GM12878 (cell line): Measurements from ENCODE around the gene NXNL1. TPM values are rescaled to one million over a fixed set of nuclear protein-coding genes. Genes with fewer than 3 reads are reported as not detected.

Experiments used
- ATAC-seq: fragments of 200-7000 bp; cut with Tn5 transposase; 3 replicates; pipeline ENCODE4 v1.9.1; 2020; ENCODE audit warnings: mild to moderate bottlenecking, moderate library complexity
- BruUV-seq: library from RNA; stranded (reverse); fragments of 400-500 nt; replicated peaks from 2 replicates; lab custom pipeline; 2021; lab: Mats Ljungman, UMichigan
- CTCF ChIA-PET: fragments of 300-600 bp; sonication (Branson Sonifier 250); formaldehyde crosslinking; extraction: SDS; loops from one replicate; lab custom pipeline; 2021; ENCODE audit warnings: inconsistent platforms; lab: Yijun Ruan, JAX
- POLR2A ChIA-PET: fragments of 350-600 bp; formaldehyde crosslinking; extraction: SDS; loops from one replicate; lab custom pipeline; 2021; ENCODE audit warnings: inconsistent platforms; lab: Charles Lee
- RAD21 ChIA-PET: fragments of 300-600 bp; sonication (Branson Sonifier 250); formaldehyde crosslinking; loops from one replicate; lab custom pipeline; 2023; ENCODE audit warnings: antibody characterized with exemption; ENCODE audit not compliant: unreplicated experiment; lab: Charles Lee
- SMC1A ChIA-PET: fragments of 300-600 bp; sonication (Branson Sonifier 250); formaldehyde crosslinking; loops from one replicate; lab custom pipeline; 2023; ENCODE audit not compliant: unreplicated experiment, uncharacterized antibody; lab: Charles Lee
- DNase-seq: peaks from one replicate; pipeline ENCODE4 v3.0.0-alpha.2; 2011; ENCODE audit warnings: low read depth, low spot score
- FAIRE-seq: peaks from 3 replicates; lab custom pipeline; 2011; peaks lifted over from hg19 to GRCh38; lab: Jason Lieb, UNC
- H2AFZ ChIP-seq: 2 replicates; pipeline ENCODE4 v1.6.0; 2011; ENCODE audit warnings: low read depth, low read length, control low read depth; ENCODE audit not compliant: control insufficient read depth
- H3K27ac ChIP-seq: 2 replicates; pipeline ENCODE4 v1.5.1; 2011; ENCODE audit warnings: control low read depth; ENCODE audit not compliant: control insufficient read depth, insufficient read depth
- H3K27me3 ChIP-seq, 2 experiments: replicated peaks in 1 of 2; 2 replicates each; pipeline versions ENCODE4 v1.6.0 to v1.6.1; 2011; ENCODE audit warnings: low read length in 1 of 2; ENCODE audit not compliant: control insufficient read depth in 2 of 2, insufficient read depth in 2 of 2
- H3K36me3 ChIP-seq, 2 experiments: 2 replicates each; pipeline ENCODE4 v1.5.1; 2011; ENCODE audit warnings: low read length in 1 of 2; ENCODE audit not compliant: control insufficient read depth in 2 of 2, insufficient read depth in 2 of 2
- H3K4me1 ChIP-seq: 2 replicates; pipeline ENCODE4 v1.6.1; 2011; ENCODE audit warnings: mild to moderate bottlenecking, low read length, moderate library complexity, mixed read lengths; ENCODE audit not compliant: control insufficient read depth, insufficient read depth
- H3K4me2 ChIP-seq: 2 replicates; pipeline ENCODE4 v1.6.0; 2011; ENCODE audit warnings: control low read depth; ENCODE audit not compliant: control insufficient read depth, insufficient read depth
- H3K4me3 ChIP-seq: fragments of 200-600 bp; sonication (generic); 2 replicates; pipeline ENCODE4 v1.5.1; 2016
- H3K79me2 ChIP-seq: 2 replicates; pipeline ENCODE4 v1.6.0; 2011; ENCODE audit warnings: low read length; ENCODE audit not compliant: control insufficient read depth, insufficient read depth
- H3K9ac ChIP-seq: 2 replicates; pipeline ENCODE4 v1.8.0; 2011; ENCODE audit warnings: low read length, control low read depth, mixed read lengths; ENCODE audit not compliant: control insufficient read depth, insufficient read depth
- H3K9me3 ChIP-seq: replicated peaks from 3 replicates; pipeline ENCODE4 v1.5.1; 2011; ENCODE audit warnings: mild to moderate bottlenecking, low read length; ENCODE audit not compliant: control insufficient read depth, insufficient read depth
- H4K20me1 ChIP-seq: 2 replicates; pipeline ENCODE4 v1.6.0; 2011; ENCODE audit not compliant: control insufficient read depth, insufficient read depth
- BHLHE40 ChIP-seq, 2 experiments: fragments of 450-650 bp in 1 of 2; IDR thresholded peaks; 2 replicates each; pipeline ENCODE4 v1.6.1; 2011 to 2017; ENCODE audit warnings: low read depth in 2 of 2, borderline replicate concordance in 1 of 2, improper control_type of control experiment in 1 of 2, low read length in 1 of 2, mild to moderate bottlenecking in 1 of 2
- BMI1 ChIP-seq: fragments of 450-650 bp; IDR thresholded peaks from 2 replicates; pipeline ENCODE4 v1.6.1; 2016; ENCODE audit warnings: mild to moderate bottlenecking, moderate library complexity, borderline replicate concordance
- CREM ChIP-seq: IDR thresholded peaks from 2 replicates; pipeline ENCODE4 v1.6.1; 2014; ENCODE audit warnings: antibody characterized with exemption, low read depth
- EZH2 ChIP-seq: IDR thresholded peaks from 2 replicates; pipeline ENCODE4 v1.6.1; 2012; ENCODE audit warnings: low read depth, mild to moderate bottlenecking, control low read depth, inconsistent platforms, low read length, borderline replicate concordance; ENCODE audit not compliant: control insufficient read depth
- IKZF1 ChIP-seq: fragments of 450-650 bp; conservative IDR thresholded peaks from 2 replicates; pipeline ENCODE4 v1.6.1; 2017; ENCODE audit warnings: antibody characterized with exemption, mild to moderate bottlenecking
- NFXL1 ChIP-seq: fragments of 450-650 bp; IDR thresholded peaks from 2 replicates; pipeline ENCODE4 v1.6.1; 2017; ENCODE audit warnings: antibody characterized with exemption, mild to moderate bottlenecking, borderline replicate concordance
- POU2F2 ChIP-seq: IDR thresholded peaks from 3 replicates; pipeline ENCODE4 v1.6.1; 2011; ENCODE audit warnings: low read depth, mild to moderate bottlenecking, low read length, borderline replicate concordance
- RB1 ChIP-seq: fragments of 450-650 bp; formaldehyde crosslinking; IDR thresholded peaks from 2 replicates; pipeline ENCODE4 v1.6.1; 2017; ENCODE audit warnings: mild to moderate bottlenecking, borderline replicate concordance
- SMAD1 ChIP-seq: fragments of 450-650 bp; IDR thresholded peaks from 2 replicates; pipeline ENCODE4 v1.6.1; 2018; ENCODE audit warnings: mild to moderate bottlenecking, low read depth; ENCODE audit not compliant: partially characterized antibody
- SMC3 ChIP-seq: IDR thresholded peaks from 2 replicates; pipeline ENCODE4 v1.6.1; 2011; ENCODE audit warnings: low read length, improper control_type of control experiment, borderline replicate concordance
- SUZ12 ChIP-seq: fragments of 200-600 bp; sonication (generic); IDR thresholded peaks from one replicate; pipeline ENCODE4 v1.6.1; 2018; ENCODE audit warnings: antibody characterized with exemption, mild to moderate bottlenecking; ENCODE audit not compliant: unreplicated experiment
- ZNF217 ChIP-seq: fragments of 450-650 bp; IDR thresholded peaks from 2 replicates; pipeline ENCODE4 v1.6.1; 2017; ENCODE audit warnings: antibody characterized with exemption, mild to moderate bottlenecking
- ZNF24 ChIP-seq: fragments of 450-650 bp; IDR thresholded peaks from 2 replicates; pipeline ENCODE4 v1.6.1; 2017; ENCODE audit warnings: antibody characterized with exemption, mild to moderate bottlenecking
- ZNF622 ChIP-seq: fragments of 450-650 bp; IDR thresholded peaks from 2 replicates; pipeline ENCODE4 v1.6.1; 2017; ENCODE audit warnings: mild to moderate bottlenecking, inconsistent platforms
- WGBS: methylation state at CpG from one replicate; pipeline ENCODE4 v1.1.6; 2016; ENCODE audit warnings: low lambda C conversion rate; ENCODE audit not compliant: insufficient replicate concordance, insufficient coverage; ENCODE audit errors: missing lambda C conversion rate; 5-methylcytosine and 5-hydroxymethylcytosine counted together
- in situ Hi-C: fragments of 300-500 bp; cut with MboI; formaldehyde crosslinking; loops from 9 replicates; pipeline ENCODE4 v1.14.3; 2018; ENCODE audit warnings: mixed read lengths
- intact Hi-C: fragments of 100-400 bp; cut with micrococcal nuclease; formaldehyde crosslinking; loops from one replicate; pipeline ENCODE4 v1.14.2; 2022; ENCODE audit not compliant: unreplicated experiment
- polyA plus RNA-seq, 11 experiments: library from polyadenylated mRNA; depleted of rRNA in 4 of 11; unstranded in 6 of 11; stranded (reverse) in 5 of 11; fragments of >200 nt; fragmentation: Nextera tagmentation in 4 of 11; fragmentation: Illumina TruSeq in 1 of 11; extraction: Ambion mirVana in 4 of 11; extraction: Trizol in 1 of 11; gene quantifications; 1 replicate in 1 of 11; 2 replicates in 10 of 11; pipeline versions ENCODE4 v1.2.1 to v1.2.3, GENCODE V29; 2011 to 2016; ENCODE audit warnings: inconsistent platforms in 2 of 11, missing spikeins in 2 of 11, low read depth in 1 of 11
- total RNA-seq, 4 experiments: library from RNA; depleted of rRNA in 3 of 4; stranded (reverse); fragments of >200 nt in 3 of 4; fragmentation: Illumina TruSeq in 1 of 4; extraction: Trizol in 1 of 4; gene quantifications; 2 replicates each; pipeline versions ENCODE4 v1.2.1 to v1.2.3, GENCODE V29; 2013 to 2021
- TF ChIP-seq, protein P1 (sequence below): IDR thresholded peaks from 2 replicates; pipeline ENCODE4 v1.6.1; 2012; ENCODE audit warnings: mild to moderate bottlenecking, low read depth, low read length
- TF ChIP-seq, protein P2 (sequence below): fragments of 450-650 bp; IDR thresholded peaks from 2 replicates; pipeline ENCODE4 v1.6.1; 2016; ENCODE audit warnings: mild to moderate bottlenecking

NXNL1 gene
- total and polyA plus RNA-seq, 10 of the 15 experiments (the other 5 are each of a cell fraction or from before 2014, with no cell fraction given) = not detected

DNA sequence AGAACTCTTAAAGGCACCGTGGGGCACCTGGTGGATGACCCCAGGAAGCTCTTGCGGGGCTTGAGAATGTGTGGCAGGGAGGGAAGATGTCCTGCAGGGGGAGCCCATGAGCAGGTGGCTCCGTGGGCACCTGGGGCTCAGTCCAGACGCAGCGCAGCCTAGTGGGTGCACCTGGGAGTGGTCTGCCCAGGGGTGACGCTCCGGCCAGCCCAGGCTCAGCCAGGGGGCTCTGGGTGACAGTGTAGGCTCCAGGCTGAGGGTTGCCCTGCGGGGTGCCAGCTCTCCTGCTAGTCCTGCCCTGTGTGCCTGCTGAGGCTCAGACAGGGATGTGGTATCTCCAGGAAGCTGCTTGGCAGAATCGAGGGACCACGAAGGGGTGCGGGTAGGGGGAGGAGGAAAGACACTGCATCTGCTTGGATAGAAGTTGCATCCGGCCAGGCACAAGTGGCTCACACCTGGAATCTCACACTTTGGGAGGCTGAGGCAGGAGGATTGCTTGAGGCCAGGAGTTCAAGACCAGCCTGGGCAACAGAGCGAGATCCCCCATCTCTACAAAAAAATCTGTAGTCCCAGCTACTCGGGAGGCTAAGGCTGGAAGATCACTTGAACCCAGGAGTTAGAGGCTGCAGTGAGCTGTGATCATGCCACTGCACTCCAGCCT, 35.7 kb upstream of the NXNL1 start:
- peaks cover 13% of the 10 kb centered on the region for H3K4me1 ChIP-seq
- ChIA-PET RAD21 (interaction anchor here (0.5 to 2.9 kb wide), 10 partner anchors 14 to 359 kb away, joined by 3 to 21 read pairs (median 4); no protein-coding TSS in a partner anchor), SMC1A (interaction anchor here (0.6 to 2.6 kb wide), 11 partner anchors 13 to 181 kb away, joined by 3 to 11 read pairs (median 5); partner anchors contain the start of genes PGLS and SLC27A1), POLR2A (interaction anchor here (1.5 to 1.7 kb wide), 2 partner anchors 13 to 77 kb away, joined by 6 read pairs; no protein-coding TSS in a partner anchor), CTCF (interaction anchor here (0.6 to 4.8 kb wide), 45 partner anchors 9 to 759 kb away, joined by 3 to 114 read pairs (median 5); partner anchors contain the start of genes MVB12A, PGLS and RPL18A)
- in situ Hi-C loops (no loop called here), intact Hi-C loops (loop anchor here (1.0 to 5.0 kb wide), 2 partner anchors 76 to 126 kb away; no protein-coding TSS in a partner anchor)
- H3K4me2 ChIP-seq = peak overlapping the region; percentile 0; the same call in 1 of the 2 replicates
- no peak overlapping the region for H3K27ac ChIP-seq
- ATAC-seq (peak; percentile 100), FAIRE-seq (peak; percentile 86), DNase-seq (peak; percentile 63)
- no peak overlapping the region for H3K9ac ChIP-seq
- H4K20me1 ChIP-seq = peaks cover 2% of the 10 kb centered on the region
- H2AFZ ChIP-seq = peak overlapping the region; percentile 34; the same call in 1 of the 2 replicates
- no peaks in the 10 kb centered on the region for H3K27me3 ChIP-seq
- 8% methylated on average over 14 of the region's 14 CpGs for WGBS
- no peak overlapping the region for H3K4me3 ChIP-seq
- no peaks in the 10 kb centered on the region for H3K9me3 ChIP-seq
- no TSS peak for BruUV-seq
- H3K36me3 ChIP-seq = no peaks in the 10 kb centered on the region
- H3K79me2 ChIP-seq = no peaks in the 10 kb centered on the region
- TF ChIP-seq CREM = peak; percentile 42; the same call in 1 of the 2 replicates
- no peak for TF ChIP-seq ZNF24
- TF ChIP-seq IKZF1 = peak; percentile 30
- TF ChIP-seq SMAD1 = no peak
- peak; percentile 61; the same call in 1 of the 3 replicates for TF ChIP-seq POU2F2
- TF ChIP-seq, protein P1, sequence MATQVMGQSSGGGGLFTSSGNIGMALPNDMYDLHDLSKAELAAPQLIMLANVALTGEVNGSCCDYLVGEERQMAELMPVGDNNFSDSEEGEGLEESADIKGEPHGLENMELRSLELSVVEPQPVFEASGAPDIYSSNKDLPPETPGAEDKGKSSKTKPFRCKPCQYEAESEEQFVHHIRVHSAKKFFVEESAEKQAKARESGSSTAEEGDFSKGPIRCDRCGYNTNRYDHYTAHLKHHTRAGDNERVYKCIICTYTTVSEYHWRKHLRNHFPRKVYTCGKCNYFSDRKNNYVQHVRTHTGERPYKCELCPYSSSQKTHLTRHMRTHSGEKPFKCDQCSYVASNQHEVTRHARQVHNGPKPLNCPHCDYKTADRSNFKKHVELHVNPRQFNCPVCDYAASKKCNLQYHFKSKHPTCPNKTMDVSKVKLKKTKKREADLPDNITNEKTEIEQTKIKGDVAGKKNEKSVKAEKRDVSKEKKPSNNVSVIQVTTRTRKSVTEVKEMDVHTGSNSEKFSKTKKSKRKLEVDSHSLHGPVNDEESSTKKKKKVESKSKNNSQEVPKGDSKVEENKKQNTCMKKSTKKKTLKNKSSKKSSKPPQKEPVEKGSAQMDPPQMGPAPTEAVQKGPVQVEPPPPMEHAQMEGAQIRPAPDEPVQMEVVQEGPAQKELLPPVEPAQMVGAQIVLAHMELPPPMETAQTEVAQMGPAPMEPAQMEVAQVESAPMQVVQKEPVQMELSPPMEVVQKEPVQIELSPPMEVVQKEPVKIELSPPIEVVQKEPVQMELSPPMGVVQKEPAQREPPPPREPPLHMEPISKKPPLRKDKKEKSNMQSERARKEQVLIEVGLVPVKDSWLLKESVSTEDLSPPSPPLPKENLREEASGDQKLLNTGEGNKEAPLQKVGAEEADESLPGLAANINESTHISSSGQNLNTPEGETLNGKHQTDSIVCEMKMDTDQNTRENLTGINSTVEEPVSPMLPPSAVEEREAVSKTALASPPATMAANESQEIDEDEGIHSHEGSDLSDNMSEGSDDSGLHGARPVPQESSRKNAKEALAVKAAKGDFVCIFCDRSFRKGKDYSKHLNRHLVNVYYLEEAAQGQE = no peak
- no peak for TF ChIP-seq EZH2
- no peak for TF ChIP-seq ZNF217
- TF ChIP-seq, protein P2, sequence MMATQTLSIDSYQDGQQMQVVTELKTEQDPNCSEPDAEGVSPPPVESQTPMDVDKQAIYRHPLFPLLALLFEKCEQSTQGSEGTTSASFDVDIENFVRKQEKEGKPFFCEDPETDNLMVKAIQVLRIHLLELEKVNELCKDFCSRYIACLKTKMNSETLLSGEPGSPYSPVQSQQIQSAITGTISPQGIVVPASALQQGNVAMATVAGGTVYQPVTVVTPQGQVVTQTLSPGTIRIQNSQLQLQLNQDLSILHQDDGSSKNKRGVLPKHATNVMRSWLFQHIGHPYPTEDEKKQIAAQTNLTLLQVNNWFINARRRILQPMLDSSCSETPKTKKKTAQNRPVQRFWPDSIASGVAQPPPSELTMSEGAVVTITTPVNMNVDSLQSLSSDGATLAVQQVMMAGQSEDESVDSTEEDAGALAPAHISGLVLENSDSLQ = no peak
- peak; percentile 59; the same call in 1 of the 2 replicates for TF ChIP-seq RB1
- no peak for TF ChIP-seq NFXL1
- peak in 1 of 2 experiments; percentile 38; a peak in 1 of 4 replicates for TF ChIP-seq BHLHE40 (IDR thresholded peaks at IDR 0.05; ENCODE audit: borderline replicate concordance in 1 of 2, low read depth in 2 of 2, low read length in 1 of 2)
- TF ChIP-seq SMC3 = peak; percentile 74
- TF ChIP-seq SUZ12 = no peak
- TF ChIP-seq ZNF622 = no peak
- no peak for TF ChIP-seq BMI1
